K562 (cell line): Measurements from ENCODE around the gene CHML. TPM values are rescaled to one million over a fixed set of nuclear protein-coding genes. Genes with fewer than 3 reads are reported as not detected.

ENCODE experiments used
- AFF4 ChIP-seq: sonication (generic); formaldehyde crosslinking; IDR thresholded peaks from 2 replicates; pipeline ENCODE4 v1.8.0; 2023; ENCODE audit warnings: mild to moderate bottlenecking, missing genetic modification reagents
- DACH1 ChIP-seq: fragments of 450-650 bp; IDR thresholded peaks from 2 replicates; pipeline ENCODE4 v1.6.1; 2018; ENCODE audit not compliant: partially characterized antibody
- ERF ChIP-seq: fragments of 450-650 bp; formaldehyde crosslinking; IDR thresholded peaks from 2 replicates; pipeline ENCODE4 v1.4.0; 2020; ENCODE audit warnings: mild to moderate bottlenecking, mixed read lengths
- HDAC1 ChIP-seq, 2 experiments: fragments of 450-650 bp; IDR thresholded peaks; 2 replicates each; pipeline ENCODE4 v1.6.1; 2016 to 2017; ENCODE audit warnings: inconsistent platforms in 1 of 2, mild to moderate bottlenecking in 1 of 2, moderate library complexity in 1 of 2
- MCM3 ChIP-seq: fragments of 450-650 bp; IDR thresholded peaks from 2 replicates; pipeline ENCODE4 v1.6.1; 2016
- MEF2A ChIP-seq: IDR thresholded peaks from 2 replicates; pipeline ENCODE4 v1.6.1; 2011; ENCODE audit warnings: low read depth, mild to moderate bottlenecking, low read length, moderate library complexity; ENCODE audit not compliant: control insufficient read depth
- NR3C1 ChIP-seq: sonication (generic); formaldehyde crosslinking; IDR thresholded peaks from 2 replicates; pipeline ENCODE4 v1.8.1; 2022; ENCODE audit warnings: missing genetic modification reagents
- POU5F1 ChIP-seq: fragments of 150-350 bp; IDR thresholded peaks from 2 replicates; pipeline ENCODE4 v1.6.1; 2014; ENCODE audit warnings: borderline replicate concordance, low read length, low read depth, mild to moderate bottlenecking; ENCODE audit not compliant: partially characterized antibody
- RBM14 ChIP-seq: fragments of 200-400 bp; formaldehyde crosslinking; IDR thresholded peaks from 2 replicates; pipeline ENCODE4 v1.6.1; 2018; ENCODE audit warnings: low read depth, mild to moderate bottlenecking, low read length, moderate library complexity, borderline replicate concordance; ENCODE audit not compliant: insufficient read depth
- ZNF143 ChIP-seq: sonication (generic); formaldehyde crosslinking; IDR thresholded peaks from 2 replicates; pipeline ENCODE4 v1.9.0; 2022; ENCODE audit warnings: mild to moderate bottlenecking, missing genetic modification reagents
- polyA plus RNA-seq, 8 experiments: library from polyadenylated mRNA; depleted of rRNA in 4 of 8; stranded (reverse) in 5 of 8; unstranded in 3 of 8; fragments of >200 nt; fragmentation: Nextera tagmentation in 2 of 8; fragmentation: Illumina TruSeq in 1 of 8; extraction: Ambion mirVana in 2 of 8; extraction: Trizol in 1 of 8; gene quantifications; 2 replicates each; pipeline versions ENCODE4 v1.2.1 to v1.2.3, GENCODE V29; 2011 to 2014; ENCODE audit warnings: inconsistent platforms in 1 of 8, missing spikeins in 1 of 8
- total RNA-seq, 7 experiments: library from RNA; depleted of rRNA in 6 of 7; stranded (reverse); fragments of >200 nt in 6 of 7; fragmentation: Illumina TruSeq in 2 of 7; extraction: Trizol in 2 of 7; gene quantifications; 2 replicates each; pipeline versions ENCODE4 v1.2.1 to v1.2.3, GENCODE V29; 2011 to 2021; ENCODE audit warnings: low replicate concordance in 1 of 7
- TF ChIP-seq, protein P1 (sequence below): fragments of 450-650 bp; IDR thresholded peaks from 2 replicates; pipeline ENCODE4 v1.6.1; 2016; ENCODE audit warnings: mild to moderate bottlenecking, moderate library complexity
- TF ChIP-seq, protein P2 (sequence below), 2 experiments: fragments of 450-650 bp in 1 of 2; sonication (generic) in 1 of 2; formaldehyde crosslinking in 1 of 2; IDR thresholded peaks in 1 of 2; conservative IDR thresholded peaks in 1 of 2; 2 replicates each; pipeline versions ENCODE4 v1.6.1 to v1.8.1; 2016 to 2023; ENCODE audit warnings: mild to moderate bottlenecking in 2 of 2, moderate library complexity in 2 of 2, inconsistent platforms in 1 of 2, missing genetic modification reagents in 1 of 2

CHML gene
- total and polyA plus RNA-seq, 9 of the 15 experiments (the other 6 are each of a cell fraction or from before 2014, with no cell fraction given): 13.0 to 88.3 (median 62.8) TPM

DNA sequence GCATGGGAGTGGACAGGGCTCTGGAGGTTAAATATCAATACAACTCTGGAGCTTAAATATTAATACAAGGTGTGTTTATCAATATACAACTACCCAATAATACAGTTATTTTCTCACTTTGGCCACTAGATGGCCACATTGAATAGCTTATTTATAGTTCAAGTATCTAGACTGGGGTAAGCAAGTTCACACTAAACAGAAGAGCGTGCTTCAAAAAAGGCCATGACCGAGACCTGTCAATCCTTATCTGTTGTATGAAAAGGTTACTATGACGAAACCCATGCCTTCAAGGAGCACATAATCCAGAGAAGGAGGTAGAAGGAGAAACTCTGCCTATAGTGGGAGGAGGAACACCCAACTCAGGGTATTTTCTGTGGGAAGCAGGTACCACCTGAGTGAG, 29.1 kb downstream of the CHML start (continued):
- TF ChIP-seq RBM14: no peak
- no peak for TF ChIP-seq NR3C1
- TF ChIP-seq MEF2A: no peak
- no peak for TF ChIP-seq ERF (CRISPR knock-in tag)
- TF ChIP-seq, protein P1, sequence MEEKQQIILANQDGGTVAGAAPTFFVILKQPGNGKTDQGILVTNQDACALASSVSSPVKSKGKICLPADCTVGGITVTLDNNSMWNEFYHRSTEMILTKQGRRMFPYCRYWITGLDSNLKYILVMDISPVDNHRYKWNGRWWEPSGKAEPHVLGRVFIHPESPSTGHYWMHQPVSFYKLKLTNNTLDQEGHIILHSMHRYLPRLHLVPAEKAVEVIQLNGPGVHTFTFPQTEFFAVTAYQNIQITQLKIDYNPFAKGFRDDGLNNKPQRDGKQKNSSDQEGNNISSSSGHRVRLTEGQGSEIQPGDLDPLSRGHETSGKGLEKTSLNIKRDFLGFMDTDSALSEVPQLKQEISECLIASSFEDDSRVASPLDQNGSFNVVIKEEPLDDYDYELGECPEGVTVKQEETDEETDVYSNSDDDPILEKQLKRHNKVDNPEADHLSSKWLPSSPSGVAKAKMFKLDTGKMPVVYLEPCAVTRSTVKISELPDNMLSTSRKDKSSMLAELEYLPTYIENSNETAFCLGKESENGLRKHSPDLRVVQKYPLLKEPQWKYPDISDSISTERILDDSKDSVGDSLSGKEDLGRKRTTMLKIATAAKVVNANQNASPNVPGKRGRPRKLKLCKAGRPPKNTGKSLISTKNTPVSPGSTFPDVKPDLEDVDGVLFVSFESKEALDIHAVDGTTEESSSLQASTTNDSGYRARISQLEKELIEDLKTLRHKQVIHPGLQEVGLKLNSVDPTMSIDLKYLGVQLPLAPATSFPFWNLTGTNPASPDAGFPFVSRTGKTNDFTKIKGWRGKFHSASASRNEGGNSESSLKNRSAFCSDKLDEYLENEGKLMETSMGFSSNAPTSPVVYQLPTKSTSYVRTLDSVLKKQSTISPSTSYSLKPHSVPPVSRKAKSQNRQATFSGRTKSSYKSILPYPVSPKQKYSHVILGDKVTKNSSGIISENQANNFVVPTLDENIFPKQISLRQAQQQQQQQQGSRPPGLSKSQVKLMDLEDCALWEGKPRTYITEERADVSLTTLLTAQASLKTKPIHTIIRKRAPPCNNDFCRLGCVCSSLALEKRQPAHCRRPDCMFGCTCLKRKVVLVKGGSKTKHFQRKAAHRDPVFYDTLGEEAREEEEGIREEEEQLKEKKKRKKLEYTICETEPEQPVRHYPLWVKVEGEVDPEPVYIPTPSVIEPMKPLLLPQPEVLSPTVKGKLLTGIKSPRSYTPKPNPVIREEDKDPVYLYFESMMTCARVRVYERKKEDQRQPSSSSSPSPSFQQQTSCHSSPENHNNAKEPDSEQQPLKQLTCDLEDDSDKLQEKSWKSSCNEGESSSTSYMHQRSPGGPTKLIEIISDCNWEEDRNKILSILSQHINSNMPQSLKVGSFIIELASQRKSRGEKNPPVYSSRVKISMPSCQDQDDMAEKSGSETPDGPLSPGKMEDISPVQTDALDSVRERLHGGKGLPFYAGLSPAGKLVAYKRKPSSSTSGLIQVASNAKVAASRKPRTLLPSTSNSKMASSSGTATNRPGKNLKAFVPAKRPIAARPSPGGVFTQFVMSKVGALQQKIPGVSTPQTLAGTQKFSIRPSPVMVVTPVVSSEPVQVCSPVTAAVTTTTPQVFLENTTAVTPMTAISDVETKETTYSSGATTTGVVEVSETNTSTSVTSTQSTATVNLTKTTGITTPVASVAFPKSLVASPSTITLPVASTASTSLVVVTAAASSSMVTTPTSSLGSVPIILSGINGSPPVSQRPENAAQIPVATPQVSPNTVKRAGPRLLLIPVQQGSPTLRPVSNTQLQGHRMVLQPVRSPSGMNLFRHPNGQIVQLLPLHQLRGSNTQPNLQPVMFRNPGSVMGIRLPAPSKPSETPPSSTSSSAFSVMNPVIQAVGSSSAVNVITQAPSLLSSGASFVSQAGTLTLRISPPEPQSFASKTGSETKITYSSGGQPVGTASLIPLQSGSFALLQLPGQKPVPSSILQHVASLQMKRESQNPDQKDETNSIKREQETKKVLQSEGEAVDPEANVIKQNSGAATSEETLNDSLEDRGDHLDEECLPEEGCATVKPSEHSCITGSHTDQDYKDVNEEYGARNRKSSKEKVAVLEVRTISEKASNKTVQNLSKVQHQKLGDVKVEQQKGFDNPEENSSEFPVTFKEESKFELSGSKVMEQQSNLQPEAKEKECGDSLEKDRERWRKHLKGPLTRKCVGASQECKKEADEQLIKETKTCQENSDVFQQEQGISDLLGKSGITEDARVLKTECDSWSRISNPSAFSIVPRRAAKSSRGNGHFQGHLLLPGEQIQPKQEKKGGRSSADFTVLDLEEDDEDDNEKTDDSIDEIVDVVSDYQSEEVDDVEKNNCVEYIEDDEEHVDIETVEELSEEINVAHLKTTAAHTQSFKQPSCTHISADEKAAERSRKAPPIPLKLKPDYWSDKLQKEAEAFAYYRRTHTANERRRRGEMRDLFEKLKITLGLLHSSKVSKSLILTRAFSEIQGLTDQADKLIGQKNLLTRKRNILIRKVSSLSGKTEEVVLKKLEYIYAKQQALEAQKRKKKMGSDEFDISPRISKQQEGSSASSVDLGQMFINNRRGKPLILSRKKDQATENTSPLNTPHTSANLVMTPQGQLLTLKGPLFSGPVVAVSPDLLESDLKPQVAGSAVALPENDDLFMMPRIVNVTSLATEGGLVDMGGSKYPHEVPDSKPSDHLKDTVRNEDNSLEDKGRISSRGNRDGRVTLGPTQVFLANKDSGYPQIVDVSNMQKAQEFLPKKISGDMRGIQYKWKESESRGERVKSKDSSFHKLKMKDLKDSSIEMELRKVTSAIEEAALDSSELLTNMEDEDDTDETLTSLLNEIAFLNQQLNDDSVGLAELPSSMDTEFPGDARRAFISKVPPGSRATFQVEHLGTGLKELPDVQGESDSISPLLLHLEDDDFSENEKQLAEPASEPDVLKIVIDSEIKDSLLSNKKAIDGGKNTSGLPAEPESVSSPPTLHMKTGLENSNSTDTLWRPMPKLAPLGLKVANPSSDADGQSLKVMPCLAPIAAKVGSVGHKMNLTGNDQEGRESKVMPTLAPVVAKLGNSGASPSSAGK: peak; percentile 40; the same call in 1 of the 2 replicates
- TF ChIP-seq ZNF143 (CRISPR knock-in tag): no peak
- peak in 1 of 2 experiments; percentile 37; a peak in 1 of 4 replicates for TF ChIP-seq HDAC1 (IDR thresholded peaks at IDR 0.05)
- TF ChIP-seq POU5F1: no peak
- peak; percentile 36 for TF ChIP-seq DACH1
- TF ChIP-seq, protein P2, sequence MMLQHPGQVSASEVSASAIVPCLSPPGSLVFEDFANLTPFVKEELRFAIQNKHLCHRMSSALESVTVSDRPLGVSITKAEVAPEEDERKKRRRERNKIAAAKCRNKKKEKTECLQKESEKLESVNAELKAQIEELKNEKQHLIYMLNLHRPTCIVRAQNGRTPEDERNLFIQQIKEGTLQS (IDR thresholded peaks at IDR 0.05): peak; percentile 76
- TF ChIP-seq, protein P2 (CRISPR knock-in tag; conservative IDR thresholded peaks at IDR 0.05): no peak
- no peak for TF ChIP-seq MCM3
- no peak for TF ChIP-seq AFF4 (CRISPR knock-in tag)
